Transverse colon (tissue), 3 donors: Measurements from ENCODE around the gene RPS23.

Source experiments
- EP300 ChIP-seq: sonication (generic); formaldehyde crosslinking; IDR thresholded peaks from one replicate; pipeline ENCODE4 v1.6.1; 2017; ENCODE audit warnings: antibody characterized with exemption, low read depth
- TF ChIP-seq, protein P1 (sequence below), 5 experiments: fragments of 200-600 bp in 3 of 5; fragments of 450-650 bp in 2 of 5; sonication (generic) in 3 of 5; IDR thresholded peaks; 1 replicate in 2 of 5; 2 replicates in 3 of 5; pipeline ENCODE4 v1.5.1; 2016 to 2017; ENCODE audit warnings: antibody characterized with exemption in 5 of 5, inconsistent platforms in 3 of 5, mild to moderate bottlenecking in 2 of 5, moderate library complexity in 1 of 5

DNA sequence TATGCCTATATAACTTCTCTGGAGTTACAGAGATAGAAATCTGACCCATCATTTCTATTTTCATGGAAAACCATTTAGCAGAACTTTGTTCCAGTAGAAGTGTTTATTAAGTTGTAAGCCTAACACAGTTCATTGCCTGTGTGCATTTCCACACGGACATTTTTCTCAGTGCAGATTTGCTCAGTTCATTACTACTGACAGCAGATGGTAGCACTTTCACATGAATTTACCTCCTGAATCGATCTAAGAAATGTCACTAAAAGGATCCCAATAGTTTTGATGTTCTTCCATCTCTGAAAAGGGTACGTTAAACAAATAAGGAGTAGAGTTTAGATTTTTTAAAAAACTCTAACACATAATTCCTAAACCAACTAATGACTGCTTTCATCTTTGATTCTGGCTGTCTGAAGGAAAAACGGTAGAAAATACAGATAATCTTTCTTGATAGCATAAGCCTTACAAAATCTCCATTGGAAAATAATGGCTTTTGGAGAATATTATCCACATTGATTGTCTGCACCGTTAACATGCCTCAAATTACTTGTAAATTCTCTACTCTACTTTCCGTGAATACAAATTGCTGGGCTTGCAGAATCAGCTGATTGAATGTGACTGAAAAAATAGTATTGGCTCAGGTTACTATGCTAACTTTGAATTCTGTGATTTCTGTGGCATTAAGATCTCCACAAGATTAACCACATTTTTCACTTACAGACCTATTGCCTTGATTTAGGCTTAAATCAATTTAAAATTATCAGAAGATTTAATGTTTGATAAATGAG, 33.1 kb downstream of the RPS23 start:
- no peak for TF ChIP-seq EP300
- TF ChIP-seq, protein P1, sequence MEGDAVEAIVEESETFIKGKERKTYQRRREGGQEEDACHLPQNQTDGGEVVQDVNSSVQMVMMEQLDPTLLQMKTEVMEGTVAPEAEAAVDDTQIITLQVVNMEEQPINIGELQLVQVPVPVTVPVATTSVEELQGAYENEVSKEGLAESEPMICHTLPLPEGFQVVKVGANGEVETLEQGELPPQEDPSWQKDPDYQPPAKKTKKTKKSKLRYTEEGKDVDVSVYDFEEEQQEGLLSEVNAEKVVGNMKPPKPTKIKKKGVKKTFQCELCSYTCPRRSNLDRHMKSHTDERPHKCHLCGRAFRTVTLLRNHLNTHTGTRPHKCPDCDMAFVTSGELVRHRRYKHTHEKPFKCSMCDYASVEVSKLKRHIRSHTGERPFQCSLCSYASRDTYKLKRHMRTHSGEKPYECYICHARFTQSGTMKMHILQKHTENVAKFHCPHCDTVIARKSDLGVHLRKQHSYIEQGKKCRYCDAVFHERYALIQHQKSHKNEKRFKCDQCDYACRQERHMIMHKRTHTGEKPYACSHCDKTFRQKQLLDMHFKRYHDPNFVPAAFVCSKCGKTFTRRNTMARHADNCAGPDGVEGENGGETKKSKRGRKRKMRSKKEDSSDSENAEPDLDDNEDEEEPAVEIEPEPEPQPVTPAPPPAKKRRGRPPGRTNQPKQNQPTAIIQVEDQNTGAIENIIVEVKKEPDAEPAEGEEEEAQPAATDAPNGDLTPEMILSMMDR (IDR thresholded peaks at IDR 0.05), result no peak
